GM21786 (cell line): ENCODE measurements around the gene CEACAM16.

Experiments
- ATAC-seq: cut with Tn5 transposase; IDR thresholded peaks from one replicate; pipeline ENCODE4 v1.9.1; 2021; ENCODE audit not compliant: unreplicated experiment

CEACAM16 gene

DNA sequence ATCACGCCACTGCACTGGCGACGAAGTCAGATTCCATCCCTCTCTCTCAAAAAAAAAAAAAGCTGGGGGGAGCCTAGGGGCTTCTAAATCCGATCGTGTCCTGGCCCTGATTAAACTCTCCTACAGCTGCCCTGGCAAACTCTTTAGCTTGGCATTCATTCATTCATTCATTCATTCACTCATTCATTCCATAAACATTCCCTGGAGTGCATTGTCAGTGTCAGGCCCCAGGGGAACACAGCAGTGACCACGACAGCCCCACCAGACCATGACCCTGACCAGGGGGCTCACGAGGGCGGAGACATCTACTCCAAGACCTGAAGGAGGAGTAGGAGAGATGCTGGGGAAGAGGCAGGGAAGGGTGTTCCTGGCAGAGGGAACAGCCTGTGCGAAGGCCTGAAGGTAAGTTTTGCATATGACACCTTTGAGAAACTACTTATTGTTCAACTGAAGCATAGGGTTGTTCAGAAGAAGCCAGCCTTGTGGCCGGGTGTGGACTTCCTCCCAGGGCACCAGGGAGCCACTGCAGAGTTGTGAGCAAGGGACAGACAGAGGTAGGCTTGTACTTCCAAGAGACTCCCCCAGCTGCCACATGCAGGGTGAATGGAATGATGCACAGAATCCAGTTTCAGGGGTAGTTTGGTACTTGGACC, 24.5 kb downstream of the CEACAM16 start:
- no peak for ATAC-seq

DNA sequence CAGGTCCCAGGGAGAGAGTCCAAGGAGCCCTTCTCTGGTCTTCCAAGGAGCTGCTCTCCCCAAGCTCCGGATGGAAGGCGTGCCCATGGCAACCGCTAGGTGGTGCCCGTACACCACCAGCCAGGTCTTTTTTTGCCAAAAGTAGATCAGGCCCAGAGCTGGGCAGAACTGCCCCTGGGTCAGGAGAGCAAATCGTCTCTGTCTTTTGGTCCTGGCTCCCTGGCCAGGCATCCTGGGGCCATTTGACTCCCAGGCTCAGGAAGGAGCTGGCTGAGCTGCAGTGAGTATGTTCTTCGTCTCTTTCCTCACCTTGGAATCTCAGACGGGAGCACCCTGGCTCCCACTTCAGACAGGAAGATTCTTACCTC, 25.0 kb downstream of the CEACAM16 start:
- ATAC-seq: no peak

DNA sequence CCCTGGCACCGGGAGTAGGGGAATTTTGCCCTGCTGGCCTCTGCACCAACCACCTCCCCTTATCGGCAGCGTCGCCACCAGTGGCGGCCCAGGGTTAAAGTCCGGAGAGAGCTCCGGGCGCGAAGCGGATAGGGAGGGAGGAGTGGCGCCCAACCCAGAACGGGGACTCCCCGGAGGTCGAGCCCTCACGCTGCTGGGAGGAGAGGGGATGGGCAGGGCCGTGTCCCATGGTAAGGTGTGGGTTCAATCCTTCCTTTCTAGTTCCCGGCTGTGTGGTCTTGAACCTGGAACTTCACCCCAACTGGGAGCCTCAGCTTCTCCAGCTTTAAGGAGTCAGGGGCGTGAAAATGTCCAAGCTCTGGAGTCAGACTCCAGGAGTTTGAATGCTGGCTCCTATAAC, 26.3 kb downstream of the CEACAM16 start:
- ATAC-seq: no peak

DNA sequence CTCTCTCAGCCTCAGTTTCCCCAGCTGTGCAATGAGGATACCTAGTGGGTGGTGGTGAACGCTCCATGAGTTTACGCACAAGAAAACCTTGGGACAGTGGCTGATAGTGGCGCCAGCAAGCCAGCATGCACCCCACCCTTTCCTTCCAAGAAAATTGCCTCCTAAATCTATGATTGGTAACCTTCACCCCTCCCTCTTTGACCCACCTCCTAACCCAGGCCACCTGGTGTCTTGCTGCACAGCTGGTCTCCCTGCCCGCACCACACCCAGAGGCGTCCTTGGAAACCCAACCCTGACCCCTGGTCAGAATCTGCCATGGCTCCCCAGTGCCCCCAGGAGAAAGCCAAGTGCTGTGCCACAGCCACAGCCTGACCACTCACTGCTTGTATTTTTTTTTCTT, 26.7 kb downstream of the CEACAM16 start:
- ATAC-seq: no peak

DNA sequence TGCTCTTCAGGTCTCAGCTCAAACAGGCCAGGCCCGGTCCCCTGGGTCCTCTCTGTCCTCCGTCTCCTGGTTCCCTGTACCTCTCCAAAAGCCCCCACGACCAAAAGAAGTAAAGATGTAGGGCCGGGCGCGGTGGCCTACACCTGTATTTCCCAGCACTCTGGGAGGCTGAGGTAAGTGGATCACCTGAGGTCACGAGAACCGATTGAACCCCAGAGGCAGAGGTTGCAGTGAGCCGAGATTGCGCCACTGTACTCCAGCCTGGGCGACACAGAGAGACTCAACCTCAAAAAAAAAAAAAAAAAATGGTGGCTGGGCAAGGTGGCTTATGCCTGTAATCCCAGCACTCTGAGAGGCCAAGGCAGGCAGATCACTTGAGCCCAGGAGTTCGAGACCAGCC, 27.5 kb downstream of the CEACAM16 start:
- ATAC-seq: no peak

DNA sequence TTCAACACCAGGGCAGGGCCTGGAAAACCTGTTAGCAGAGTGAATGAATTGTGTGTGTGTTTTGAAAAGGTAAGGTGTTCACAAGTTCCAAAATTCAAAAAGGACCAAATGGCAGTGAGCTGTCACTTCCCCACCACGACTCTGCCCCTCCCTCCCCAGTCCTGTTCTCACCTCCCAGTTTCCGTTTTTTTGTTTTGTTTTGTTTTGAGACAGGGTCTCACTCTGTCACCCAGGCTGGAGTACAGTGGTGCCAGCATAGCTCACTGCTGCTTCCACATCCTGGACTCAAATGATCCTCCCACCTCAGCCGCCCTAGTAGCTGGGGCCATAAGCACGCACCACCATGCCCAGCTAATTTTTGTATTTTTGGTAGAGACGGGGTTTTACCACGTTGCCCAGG, 29.2 kb downstream of the CEACAM16 start:
- ATAC-seq: no peak

DNA sequence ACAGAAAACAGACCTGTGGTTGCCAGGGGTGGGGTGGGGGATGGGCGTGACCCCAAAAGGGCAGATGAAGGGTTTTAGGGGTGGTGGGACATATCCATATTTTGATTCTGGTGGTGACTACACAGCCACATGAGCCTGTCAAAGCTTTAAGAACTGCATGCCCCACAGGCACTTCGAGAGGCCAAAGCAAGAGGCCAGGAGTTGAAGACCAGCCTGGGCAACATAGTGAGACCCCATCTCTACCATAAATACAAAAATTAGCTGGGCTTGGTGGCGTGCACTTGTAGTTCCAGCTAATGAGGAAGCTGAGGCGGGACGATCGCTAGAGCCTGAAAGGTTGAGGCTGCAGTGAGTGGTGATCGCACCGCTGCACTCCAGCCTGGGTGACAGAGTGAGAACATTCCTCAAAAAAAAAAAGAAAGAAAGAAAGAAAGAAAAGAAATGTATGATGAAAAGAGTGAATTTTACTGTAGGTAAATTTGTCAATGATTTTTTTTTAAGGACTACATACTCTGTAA, 30.6 kb downstream of the CEACAM16 start:
- ATAC-seq: no peak

DNA sequence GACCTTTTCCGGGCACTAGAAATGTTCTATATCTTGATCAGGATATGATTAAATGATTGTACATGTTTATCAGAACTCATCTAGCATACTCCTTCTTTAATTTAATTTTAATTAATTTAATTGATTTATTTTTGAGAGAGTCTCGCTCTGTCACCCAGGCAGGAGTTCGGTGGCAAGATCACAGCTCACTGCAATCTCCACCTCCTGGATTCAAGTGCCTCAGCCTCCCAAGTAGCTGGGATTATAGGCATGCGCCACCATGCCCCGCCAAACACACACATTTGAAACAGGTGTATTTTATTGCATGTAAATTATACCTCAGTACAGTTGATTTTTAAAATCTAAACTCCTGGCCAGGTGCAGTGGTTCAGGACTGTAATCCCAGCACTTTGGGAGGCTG, 32.1 kb downstream of the CEACAM16 start:
- no peak for ATAC-seq

DNA sequence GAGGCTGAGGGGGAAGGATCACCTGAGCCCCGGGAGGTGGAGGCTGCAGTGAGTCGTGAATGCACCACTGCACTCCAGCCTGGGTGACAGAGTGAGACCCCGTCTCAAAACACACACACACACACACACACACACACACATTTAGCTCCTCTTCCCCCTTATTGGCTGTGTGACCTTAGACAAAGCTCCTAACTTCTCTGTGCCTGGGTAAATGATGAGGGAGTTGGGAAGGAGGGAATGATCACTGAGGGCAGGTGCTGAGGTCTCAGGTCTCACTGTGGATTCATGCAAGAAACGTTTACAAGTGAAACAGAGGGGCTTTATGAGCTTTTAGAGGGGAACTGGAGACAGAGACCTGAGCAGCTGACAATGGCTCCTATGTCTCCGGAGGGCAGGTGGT, 32.7 kb downstream of the CEACAM16 start:
- ATAC-seq: no peak

DNA sequence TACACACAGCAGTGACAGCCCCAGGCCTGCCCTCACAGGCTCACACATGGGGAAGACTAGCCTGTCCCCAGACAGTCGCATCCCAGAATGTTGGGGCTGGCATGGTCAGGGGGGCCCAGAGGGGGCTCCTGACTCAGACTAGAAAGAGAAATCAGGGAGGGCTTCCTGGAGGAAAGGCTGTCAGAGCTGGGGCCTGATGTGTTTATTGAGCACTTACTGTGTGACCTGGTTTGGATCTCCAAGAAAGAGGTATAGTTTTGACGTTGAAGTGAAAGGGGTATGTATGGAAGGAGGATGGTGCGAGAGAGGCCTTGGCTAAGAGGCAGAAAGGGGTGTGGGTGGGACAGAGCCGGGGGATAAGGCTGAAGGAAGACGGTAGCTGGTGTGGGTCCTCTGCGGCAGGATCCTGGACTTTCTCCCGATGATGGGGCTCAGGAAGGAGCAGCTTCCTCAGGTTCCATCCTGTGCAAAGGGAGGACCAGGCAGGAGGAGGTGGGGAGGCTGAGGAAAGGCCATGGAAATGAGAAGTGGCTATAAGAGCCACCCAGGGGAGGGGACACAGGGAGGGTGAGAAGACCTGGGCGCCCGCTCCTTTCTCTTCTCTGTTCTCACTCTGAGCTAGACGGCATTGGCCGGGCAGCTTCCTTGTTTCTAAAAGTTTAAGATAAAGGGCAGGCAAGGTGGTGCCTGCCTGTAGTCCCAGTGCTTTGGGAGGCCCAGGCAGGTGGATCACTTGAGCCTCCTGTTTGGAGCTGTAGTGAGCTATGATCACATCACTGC, 33.5 kb downstream of the CEACAM16 start:
- no peak for ATAC-seq

DNA sequence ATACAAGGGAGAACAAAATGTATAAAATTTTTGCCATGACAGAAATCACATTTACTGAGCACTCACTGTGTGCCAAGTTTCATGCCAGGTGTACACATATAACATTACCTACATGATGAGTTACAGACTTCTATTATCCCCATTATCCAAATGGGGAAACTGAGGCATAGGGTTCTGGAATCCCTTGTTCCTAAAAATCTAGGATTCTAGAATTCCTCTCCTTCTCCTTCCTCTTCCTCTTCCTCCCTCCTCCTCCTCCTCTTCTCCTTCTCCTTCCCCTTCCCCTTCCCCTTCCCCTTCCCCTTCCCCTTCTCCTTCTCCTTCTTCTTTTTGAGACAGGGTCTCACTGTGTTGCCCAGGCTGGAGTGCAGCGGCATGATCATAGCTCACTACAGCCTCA, 35.4 kb downstream of the CEACAM16 start:
- ATAC-seq: no peak

DNA sequence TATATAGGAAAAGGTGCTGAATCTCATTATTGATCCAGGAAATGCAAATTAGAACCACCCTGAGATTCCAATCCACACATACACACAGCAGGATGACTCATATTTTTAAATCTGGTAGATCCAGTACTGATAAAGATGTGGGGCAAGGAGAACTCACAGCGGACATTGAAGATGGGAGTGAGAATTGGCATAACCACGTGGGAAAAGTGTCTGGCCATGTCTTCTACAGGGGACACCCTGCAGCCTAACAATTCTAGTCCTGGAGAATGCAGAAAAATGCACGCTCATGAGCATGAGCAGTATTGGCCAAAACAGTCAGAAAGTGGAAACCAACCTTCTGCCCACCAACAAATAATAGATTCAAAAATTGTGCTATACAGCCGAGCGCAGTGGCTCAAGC, 36.1 kb downstream of the CEACAM16 start:
- ATAC-seq: no peak

DNA sequence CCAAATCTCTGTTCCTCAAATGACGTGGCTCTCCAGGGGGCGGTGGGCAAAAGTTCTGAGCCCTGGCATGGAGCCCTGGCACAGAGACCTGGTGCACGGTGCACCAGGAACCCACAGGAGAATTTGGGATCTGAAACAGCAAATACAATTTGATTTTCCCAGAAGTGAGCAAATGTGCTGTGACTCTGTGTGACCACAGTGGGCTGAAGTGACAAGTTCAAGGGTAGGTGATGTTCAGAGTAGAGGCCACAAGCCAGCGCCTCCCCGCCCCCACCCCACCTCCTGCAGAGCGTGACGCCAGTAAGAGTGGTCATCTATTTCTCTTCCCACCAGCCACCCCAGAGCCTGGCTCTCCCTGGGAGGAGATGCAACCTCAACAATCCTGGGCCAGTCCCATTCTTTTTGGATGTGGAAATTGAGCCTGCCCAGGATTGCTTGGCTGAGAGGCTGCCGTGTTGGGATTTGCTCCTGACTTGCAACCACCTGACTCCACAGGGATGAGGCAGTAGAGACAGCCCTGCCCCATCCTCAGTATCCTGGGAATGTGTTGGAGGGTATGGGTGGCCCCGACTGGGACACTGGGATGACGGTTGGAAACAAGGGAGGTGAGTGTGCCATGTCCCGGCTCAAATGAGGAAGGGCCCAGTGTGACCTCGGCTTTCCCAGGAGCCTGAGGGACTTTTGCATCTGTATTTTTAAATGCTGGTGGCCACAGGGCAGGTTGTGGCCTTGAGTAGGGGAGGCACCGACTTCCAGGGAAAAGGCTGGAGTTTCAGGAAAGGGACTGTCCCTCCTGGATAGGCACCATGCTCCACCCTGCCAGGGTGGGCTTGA, 38.5 kb downstream of the CEACAM16 start:
- no peak for ATAC-seq

DNA sequence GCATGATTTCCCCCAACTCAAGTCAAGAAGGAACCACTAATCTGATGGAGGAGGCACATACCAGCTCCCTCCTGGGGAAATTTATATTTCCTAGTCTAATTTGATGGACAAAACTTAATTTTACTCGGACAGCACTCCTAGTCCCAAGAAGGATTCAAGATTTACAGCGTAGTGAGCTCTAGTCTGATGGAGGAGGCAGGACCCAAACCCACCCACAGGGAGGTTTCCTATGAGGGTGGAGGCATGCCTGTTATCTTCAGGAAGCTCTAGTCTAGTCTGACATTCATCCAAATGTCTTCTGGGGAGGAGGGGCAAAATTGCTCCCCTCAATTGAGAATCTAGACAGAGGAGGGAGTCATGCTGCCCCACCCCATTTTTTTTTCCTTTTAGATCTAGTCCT, 39.2 kb downstream of the CEACAM16 start:
- no peak for ATAC-seq

DNA sequence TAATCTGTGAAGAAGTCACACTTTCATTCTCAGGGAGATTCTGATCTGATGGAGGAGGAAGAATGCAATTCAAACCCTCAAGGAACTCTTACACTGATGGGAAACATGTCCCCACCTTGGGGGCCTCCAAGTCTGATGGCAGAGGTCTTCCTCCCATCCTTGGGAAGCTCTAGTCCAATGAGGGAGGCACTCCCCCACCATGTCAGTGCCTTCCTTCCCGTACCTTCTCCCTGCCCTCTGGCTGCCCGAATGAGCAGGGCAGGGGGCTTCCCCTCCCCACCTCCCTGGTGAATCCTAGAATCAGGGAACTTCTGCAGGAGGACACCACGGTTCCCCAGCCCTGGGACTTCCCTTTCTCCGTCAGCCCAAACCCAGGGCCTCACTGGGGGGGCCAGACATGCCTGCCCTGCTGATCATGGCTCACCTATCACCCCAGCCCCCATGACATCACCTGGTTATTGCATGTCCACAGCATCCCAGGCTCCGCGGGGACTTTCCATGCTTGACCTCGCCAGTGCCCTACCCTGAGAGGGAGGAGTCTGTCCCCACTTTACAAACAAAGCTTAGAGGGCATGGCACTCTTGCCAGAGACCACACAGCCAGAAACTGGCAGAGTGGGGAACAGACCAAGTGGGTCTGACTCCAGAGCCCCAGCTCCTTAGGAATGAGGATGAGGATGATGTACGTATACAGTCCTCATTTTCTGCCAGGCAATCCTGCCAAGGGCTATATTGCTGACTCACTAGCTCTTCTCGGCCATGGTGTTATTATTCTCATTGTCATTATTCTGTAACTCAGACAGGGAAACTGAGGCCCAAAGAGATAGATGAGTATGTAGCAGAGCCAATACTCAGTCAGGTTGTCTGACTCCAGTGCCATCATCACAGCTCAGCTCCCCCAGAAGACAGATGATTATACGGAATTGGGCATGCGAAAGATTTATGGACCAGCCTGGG, 39.9 kb downstream of the CEACAM16 start:
- no peak for ATAC-seq

DNA sequence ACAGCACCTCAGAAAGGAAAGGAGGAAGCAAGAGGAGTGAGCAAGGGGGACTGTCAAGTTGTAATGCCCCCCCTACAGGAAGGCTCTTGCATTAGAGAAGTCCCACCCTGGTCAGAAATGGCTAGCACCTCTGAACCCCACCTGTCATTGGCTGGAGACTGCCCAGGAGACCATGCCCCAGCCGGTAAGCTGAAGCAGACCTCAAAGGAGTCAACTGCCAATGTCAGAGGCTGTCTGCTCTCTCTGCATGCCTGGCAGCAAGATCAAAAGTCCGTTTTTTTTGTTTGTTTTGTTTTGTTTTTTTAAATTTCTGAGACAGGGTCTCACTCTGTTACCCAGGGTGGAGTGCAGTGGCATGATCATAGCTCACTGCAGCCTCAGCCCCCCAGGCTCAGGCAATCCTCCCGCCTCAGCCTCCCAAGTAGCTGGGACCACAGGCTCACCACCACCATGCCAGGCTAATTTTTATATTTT, 41.4 kb downstream of the CEACAM16 start:
- no peak for ATAC-seq

DNA sequence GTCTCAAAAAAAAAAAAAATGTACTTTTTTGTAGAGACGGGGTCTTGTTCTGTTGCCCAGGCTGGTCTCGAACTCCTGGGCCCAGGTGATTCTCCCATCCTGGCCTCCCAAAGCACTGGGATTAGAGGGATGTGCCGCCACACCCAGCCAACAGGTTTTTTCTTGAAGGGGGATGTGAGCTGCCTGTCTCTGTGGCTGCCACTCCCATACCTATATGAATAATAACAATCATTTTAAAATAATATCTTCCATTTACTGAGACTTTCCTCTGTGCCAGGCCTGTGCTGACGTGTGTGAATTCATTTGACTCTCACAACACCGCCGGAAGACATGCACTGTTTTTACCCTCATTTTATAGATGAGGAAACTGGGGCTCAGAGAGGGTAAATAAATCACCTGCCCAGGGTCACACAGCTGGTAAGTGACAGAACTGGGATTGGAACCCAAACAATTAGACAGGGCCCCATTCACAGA, 42.3 kb downstream of the CEACAM16 start:
- ATAC-seq: no peak

DNA sequence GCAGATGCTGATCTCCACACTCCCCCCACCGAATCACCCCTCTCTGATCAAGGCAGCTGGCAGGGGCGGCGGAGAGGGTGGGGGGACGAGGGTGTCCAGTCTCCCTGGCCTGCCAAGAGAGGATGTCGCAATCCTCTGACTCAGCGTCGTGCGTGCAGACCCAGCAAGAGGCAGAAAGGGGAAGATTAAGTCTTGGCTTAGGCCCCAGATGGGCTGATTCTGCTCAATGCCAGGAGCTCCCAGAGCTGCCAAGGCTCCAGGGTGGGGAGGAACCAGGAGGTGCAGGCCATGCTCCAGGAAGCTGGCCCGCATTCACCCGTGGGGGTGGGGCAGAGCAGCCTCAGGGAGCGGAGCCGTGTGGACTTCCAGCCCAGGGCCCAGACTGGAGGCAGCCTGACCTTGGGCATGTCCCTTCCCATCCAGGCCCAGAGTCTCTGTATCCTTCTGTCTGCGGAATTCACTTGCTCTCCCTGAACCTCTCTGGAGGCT, 42.9 kb downstream of the CEACAM16 start:
- ATAC-seq: no peak

DNA sequence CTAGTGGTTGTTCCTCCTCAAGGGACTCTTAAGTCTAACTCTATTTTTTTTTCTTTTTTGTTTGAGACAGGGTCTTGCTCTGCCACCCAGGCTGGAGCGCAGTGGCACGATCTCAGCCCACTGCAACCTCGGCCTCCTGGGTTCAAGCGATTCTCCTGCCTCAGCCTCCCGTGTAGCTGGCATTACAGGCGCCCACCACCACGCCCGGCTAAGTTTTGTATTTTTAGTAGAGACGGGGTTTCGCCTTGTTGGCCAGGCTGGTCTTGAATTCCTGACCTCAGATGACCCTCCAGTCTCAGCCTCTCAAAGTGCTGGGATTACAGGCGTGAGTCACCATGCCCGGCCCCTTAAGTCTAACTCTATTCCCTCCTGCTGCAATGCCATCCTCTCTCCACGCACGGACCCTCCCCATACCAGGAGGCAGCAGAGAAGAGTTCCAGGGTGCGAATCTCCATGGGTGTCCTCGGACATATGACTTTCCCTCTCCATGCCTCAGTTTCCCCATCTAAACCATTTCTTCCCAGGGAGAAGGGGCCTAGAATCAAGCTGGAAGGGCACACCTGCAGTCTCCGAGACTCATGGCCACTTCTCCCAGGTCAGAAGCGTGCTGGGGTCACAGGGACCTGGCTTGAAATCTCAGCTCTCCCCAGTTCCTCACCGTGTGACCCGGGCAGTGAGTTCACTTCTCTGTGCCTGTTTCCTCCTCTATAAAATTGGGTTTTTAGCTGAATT, 43.5 kb downstream of the CEACAM16 start:
- no peak for ATAC-seq
